ENCODE results near the gene CDCA8.

GRCh38 chr1:37670133-37670532 lies 22.2 kb upstream of the CDCA8 start:
- TF ChIP-seq POLR2A (IDR thresholded peaks at IDR 0.05): no peak
- no peak for TF ChIP-seq CTCF (IDR thresholded peaks at IDR 0.05)

Measured in Peyer's patch (tissue), 4 donors.